ENCODE measurements around the gene MUC5B.

- TF ChIP-seq CTCF (IDR thresholded peaks at IDR 0.05) (no peak), ZFX (IDR thresholded peaks at IDR 0.05; ENCODE audit: borderline replicate concordance) (no peak)
Measured at GRCh38 chr11:1200611-1201191, 22.2 kb upstream of the MUC5B start.
